Osteoblast (primary cell): ENCODE results near the gene TANK. TPM values are rescaled to one million over a fixed set of nuclear protein-coding genes. Genes with fewer than 3 reads are reported as not detected.

Source experiments
- DNase-seq: peaks from one replicate; pipeline ENCODE4 v3.0.0; 2011; ENCODE audit warnings: low spot score, mixed read lengths; ENCODE audit not compliant: insufficient read length; ENCODE audit errors: missing footprints
- H2AFZ ChIP-seq: 2 replicates; pipeline ENCODE4 v1.6.0; 2011; ENCODE audit warnings: mild to moderate bottlenecking, low read length
- H3K27ac ChIP-seq: 2 replicates; pipeline ENCODE4 v1.5.1; 2011; ENCODE audit warnings: mild to moderate bottlenecking, low read depth, low read length, moderate library complexity
- H3K27me3 ChIP-seq: 2 replicates; pipeline ENCODE4 v1.6.0; 2012; ENCODE audit warnings: mild to moderate bottlenecking, control low read depth, inconsistent platforms, low read length, moderate library complexity; ENCODE audit not compliant: insufficient read depth
- H3K36me3 ChIP-seq: 2 replicates; pipeline ENCODE4 v1.5.1; 2011; ENCODE audit warnings: mild to moderate bottlenecking, low read length, control low read depth, moderate library complexity; ENCODE audit not compliant: insufficient read depth
- H3K4me1 ChIP-seq: 2 replicates; pipeline ENCODE4 v1.5.1; 2011; ENCODE audit warnings: mild to moderate bottlenecking, low read length, control low read depth, moderate library complexity; ENCODE audit not compliant: insufficient read depth
- H3K4me2 ChIP-seq: 2 replicates; pipeline ENCODE4 v1.6.0; 2011; ENCODE audit warnings: mild to moderate bottlenecking, low read length; ENCODE audit not compliant: insufficient read depth
- H3K4me3 ChIP-seq: fragments of 200-600 bp; sonication (generic); 3 replicates; pipeline ENCODE4 v1.5.1; 2012; ENCODE audit warnings: mild to moderate bottlenecking, low read length, inconsistent platforms; ENCODE audit not compliant: insufficient read depth
- H3K79me2 ChIP-seq: 2 replicates; pipeline ENCODE4 v1.6.0; 2012; ENCODE audit warnings: mild to moderate bottlenecking, low read length, control low read depth, inconsistent platforms; ENCODE audit not compliant: insufficient read depth
- H3K9me3 ChIP-seq: 2 replicates; pipeline ENCODE4 v1.5.1; 2011; ENCODE audit warnings: low read depth, low read length, control low read depth
- H4K20me1 ChIP-seq: 2 replicates; pipeline ENCODE4 v1.6.0; 2012; ENCODE audit warnings: mild to moderate bottlenecking, low read length, control low read depth; ENCODE audit not compliant: insufficient read depth
- CTCF ChIP-seq: IDR thresholded peaks from 2 replicates; pipeline ENCODE4 v1.5.1; 2011; ENCODE audit warnings: mild to moderate bottlenecking, low read depth, low read length, moderate library complexity; ENCODE audit errors: extremely low read depth
- total RNA-seq: library from RNA; depleted of rRNA; stranded (reverse); fragments of >200 nt; gene quantifications from 2 replicates; pipeline ENCODE4 v1.2.3, GENCODE V29; 2012

The TANK gene
- total RNA-seq, 1 donor = 127 TPM

- Histone ChIP-seq H3K4me1 (peaks cover 13% of the 10 kb centered on the region), H3K4me3 (no peak overlapping the region), H3K79me2 (no peaks in the 10 kb centered on the region), H4K20me1 (peaks cover under 1% of the 10 kb centered on the region), H3K36me3 (peaks cover 17% of the 10 kb centered on the region), H3K9me3 (no peaks in the 10 kb centered on the region), H3K27ac (no peak overlapping the region), H3K4me2 (no peak overlapping the region), H3K27me3 (no peaks in the 10 kb centered on the region), H2AFZ (no peak overlapping the region)
- DNase-seq = no peak
- TF ChIP-seq CTCF = no peak
Observed at GRCh38 chr2:161233858-161234431, 73.7 kb downstream of the TANK start.

GRCh38 chr2:161234627-161235026, 74.4 kb downstream of the TANK start:
- no peaks in the 10 kb centered on the region for H3K9me3 ChIP-seq
- peaks cover 17% of the 10 kb centered on the region for H3K36me3 ChIP-seq
- no peaks in the 10 kb centered on the region for H3K79me2 ChIP-seq
- H2AFZ ChIP-seq = no peak overlapping the region
- no peak overlapping the region for H3K27ac ChIP-seq
- no peaks in the 10 kb centered on the region for H3K27me3 ChIP-seq
- peaks cover 13% of the 10 kb centered on the region for H3K4me1 ChIP-seq
- H3K4me3 ChIP-seq = no peak overlapping the region
- no peaks in the 10 kb centered on the region for H4K20me1 ChIP-seq
- H3K4me2 ChIP-seq = no peak overlapping the region
- no peak for TF ChIP-seq CTCF
- no peak for DNase-seq

GRCh38 chr2:161237392-161238264, 77.4 kb downstream of the TANK start:
- Histone ChIP-seq H3K4me3 (peak overlapping the region; percentile 74), H3K27ac (no peak overlapping the region), H3K4me2 (peak overlapping the region; percentile 99), H3K9me3 (no peaks in the 10 kb centered on the region), H3K4me1 (peaks cover 13% of the 10 kb centered on the region), H3K27me3 (no peaks in the 10 kb centered on the region), H3K79me2 (no peaks in the 10 kb centered on the region), H3K36me3 (no peaks in the 10 kb centered on the region), H2AFZ (peak overlapping the region; percentile 78), H4K20me1 (no peaks in the 10 kb centered on the region)
- TF ChIP-seq CTCF = no peak
- DNase-seq = peak; percentile 90

- Histone ChIP-seq H3K4me2 (peak overlapping the region; percentile 99), H3K27me3 (no peaks in the 10 kb centered on the region), H4K20me1 (no peaks in the 10 kb centered on the region), H3K79me2 (no peaks in the 10 kb centered on the region), H3K27ac (no peak overlapping the region), H3K9me3 (no peaks in the 10 kb centered on the region), H3K4me1 (peaks cover 13% of the 10 kb centered on the region), H2AFZ (no peak overlapping the region), H3K4me3 (peak overlapping the region; percentile 74), H3K36me3 (no peaks in the 10 kb centered on the region)
- no peak for TF ChIP-seq CTCF
- DNase-seq = peak; percentile 54
Observed at GRCh38 chr2:161238265-161238559, 78.0 kb downstream of the TANK start.
